WTC11 (cell line): ENCODE results near the gene HACE1. TPM values are rescaled to one million over a fixed set of nuclear protein-coding genes. Genes with fewer than 3 reads are reported as not detected.

Experiments
- ATAC-seq: fragments of 200-7000 bp; cut with Tn5 transposase; 2 replicates; pipeline ENCODE4 v1.10.0; 2021; ENCODE audit warnings: mild to moderate bottlenecking, moderate library complexity
- CTCF ChIA-PET: fragments of 300-600 bp; sonication (Branson Sonifier 250); formaldehyde crosslinking; loops from one replicate; lab custom pipeline; 2021; ENCODE audit warnings: antibody characterized with exemption; lab: Charles Lee
- POLR2A ChIA-PET: fragments of 350-600 bp; sonication (Branson Sonifier 250); formaldehyde crosslinking; loops from one replicate; lab custom pipeline; 2021; ENCODE audit warnings: antibody characterized with exemption; lab: Charles Lee
- DNase-seq: peaks from one replicate; pipeline ENCODE4 v3.0.0; 2021; ENCODE audit warnings: low spot score
- H3K27ac Mint-ChIP-seq: 2 replicates; pipeline ENCODE4 v1.8.0; 2021; ENCODE audit warnings: mixed read lengths
- H3K27me3 Mint-ChIP-seq: 2 replicates; pipeline ENCODE4 v1.8.0; 2021; ENCODE audit warnings: low read depth, mild to moderate bottlenecking, moderate library complexity, mixed read lengths
- H3K36me3 Mint-ChIP-seq: 2 replicates; pipeline ENCODE4 v1.8.0; 2021; ENCODE audit warnings: mixed read lengths
- H3K4me1 Mint-ChIP-seq: 2 replicates; pipeline ENCODE4 v1.8.0; 2022; ENCODE audit warnings: mixed read lengths
- H3K4me3 Mint-ChIP-seq: 2 replicates; pipeline ENCODE4 v1.8.0; 2021; ENCODE audit warnings: mild to moderate bottlenecking, moderate library complexity, mixed read lengths
- H3K9me3 Mint-ChIP-seq: 2 replicates; pipeline ENCODE4 v1.8.0; 2021; ENCODE audit warnings: mixed read lengths
- CBFB ChIP-seq: sonication (generic); formaldehyde crosslinking; IDR thresholded peaks from 2 replicates; pipeline ENCODE4 v1.8.1; 2022; ENCODE audit warnings: mild to moderate bottlenecking, low read depth, missing genetic modification reagents
- CREB1 ChIP-seq: sonication (generic); formaldehyde crosslinking; IDR thresholded peaks from 2 replicates; pipeline ENCODE4 v1.8.0; 2023; ENCODE audit warnings: mild to moderate bottlenecking, missing genetic modification reagents
- CREM ChIP-seq: sonication (generic); formaldehyde crosslinking; IDR thresholded peaks from 2 replicates; pipeline ENCODE4 v1.8.1; 2022; ENCODE audit warnings: mild to moderate bottlenecking, missing genetic modification reagents, moderate library complexity
- E2F4 ChIP-seq: sonication (generic); formaldehyde crosslinking; IDR thresholded peaks from 2 replicates; pipeline ENCODE4 v1.8.1; 2022; ENCODE audit warnings: low read depth, mild to moderate bottlenecking, moderate library complexity, missing genetic modification reagents, borderline replicate concordance
- E2F5 ChIP-seq: sonication (generic); formaldehyde crosslinking; IDR thresholded peaks from 2 replicates; pipeline ENCODE4 v1.8.1; 2022; ENCODE audit warnings: mild to moderate bottlenecking, moderate library complexity, missing genetic modification reagents
- GTF2I ChIP-seq: fragments of 250-450 bp; sonication (Bioruptor Pico); conservative IDR thresholded peaks from 2 replicates; pipeline ENCODE4 v1.4.0; 2021; ENCODE audit warnings: mild to moderate bottlenecking
- IRF2 ChIP-seq: sonication (generic); formaldehyde crosslinking; IDR thresholded peaks from 2 replicates; pipeline ENCODE4 v1.8.0; 2022; ENCODE audit warnings: low read depth, missing genetic modification reagents, borderline replicate concordance
- MAX ChIP-seq: sonication (generic); formaldehyde crosslinking; IDR thresholded peaks from 2 replicates; pipeline ENCODE4 v1.8.0; 2022; ENCODE audit warnings: mild to moderate bottlenecking, missing genetic modification reagents
- MLX ChIP-seq: sonication (generic); formaldehyde crosslinking; IDR thresholded peaks from 2 replicates; pipeline ENCODE4 v1.8.1; 2023; ENCODE audit warnings: mild to moderate bottlenecking, missing genetic modification reagents, moderate library complexity
- MYBL2 ChIP-seq: sonication (generic); formaldehyde crosslinking; IDR thresholded peaks from 2 replicates; pipeline ENCODE4 v1.8.1; 2023; ENCODE audit warnings: mild to moderate bottlenecking, moderate library complexity, missing genetic modification reagents
- NFATC4 ChIP-seq: fragments of 250-450 bp; sonication (Bioruptor Pico); IDR thresholded peaks from 2 replicates; pipeline ENCODE4 v1.9.0; 2021; ENCODE audit warnings: mild to moderate bottlenecking
- SMAD4 ChIP-seq: sonication (generic); formaldehyde crosslinking; IDR thresholded peaks from 2 replicates; pipeline ENCODE4 v1.8.0; 2022; ENCODE audit warnings: mild to moderate bottlenecking, missing genetic modification reagents
- SOX15 ChIP-seq: fragments of 250-450 bp; sonication (Bioruptor Pico); IDR thresholded peaks from 2 replicates; pipeline ENCODE4 v1.9.0; 2021; ENCODE audit warnings: mild to moderate bottlenecking
- SP1 ChIP-seq: sonication (generic); formaldehyde crosslinking; conservative IDR thresholded peaks from 2 replicates; pipeline ENCODE4 v1.8.1; 2022; ENCODE audit warnings: missing genetic modification reagents
- ZBTB21 ChIP-seq: sonication (generic); formaldehyde crosslinking; IDR thresholded peaks from 2 replicates; pipeline ENCODE4 v1.8.1; 2023; ENCODE audit warnings: mild to moderate bottlenecking, missing genetic modification reagents, borderline replicate concordance
- ZNF138 ChIP-seq: sonication (generic); formaldehyde crosslinking; conservative IDR thresholded peaks from 2 replicates; pipeline ENCODE4 v1.8.1; 2022; ENCODE audit warnings: mild to moderate bottlenecking, moderate library complexity, missing genetic modification reagents
- ZNF317 ChIP-seq: sonication (generic); formaldehyde crosslinking; IDR thresholded peaks from 2 replicates; pipeline ENCODE4 v1.8.1; 2023; ENCODE audit warnings: low read depth, mild to moderate bottlenecking, moderate library complexity, missing genetic modification reagents, borderline replicate concordance
- ZNF396 ChIP-seq: fragments of 250-450 bp; sonication (Bioruptor Pico); IDR thresholded peaks from 2 replicates; pipeline ENCODE4 v1.8.0; 2021; ENCODE audit warnings: mild to moderate bottlenecking, moderate library complexity, borderline replicate concordance
- total RNA-seq: library from RNA; stranded (reverse); gene quantifications from 3 replicates; pipeline ENCODE4 v1.2.3, GENCODE V29; 2021
- TF ChIP-seq, protein P1 (sequence below): sonication (generic); formaldehyde crosslinking; IDR thresholded peaks from 2 replicates; pipeline ENCODE4 v1.8.1; 2022; ENCODE audit warnings: low read depth, missing genetic modification reagents, borderline replicate concordance
- TF ChIP-seq, protein P2 (sequence below): sonication (generic); formaldehyde crosslinking; IDR thresholded peaks from 2 replicates; pipeline ENCODE4 v1.8.1; 2022; ENCODE audit warnings: mild to moderate bottlenecking, missing genetic modification reagents, moderate library complexity, borderline replicate concordance
- TF ChIP-seq, protein P3 (sequence below): fragments of 250-450 bp; sonication (Bioruptor Pico); IDR thresholded peaks from 2 replicates; pipeline ENCODE4 v2.1.2; 2022; ENCODE audit warnings: mild to moderate bottlenecking, moderate library complexity

Gene HACE1
- total RNA-seq, 1 experiment from 2014 or later = 18.1 TPM

DNA sequence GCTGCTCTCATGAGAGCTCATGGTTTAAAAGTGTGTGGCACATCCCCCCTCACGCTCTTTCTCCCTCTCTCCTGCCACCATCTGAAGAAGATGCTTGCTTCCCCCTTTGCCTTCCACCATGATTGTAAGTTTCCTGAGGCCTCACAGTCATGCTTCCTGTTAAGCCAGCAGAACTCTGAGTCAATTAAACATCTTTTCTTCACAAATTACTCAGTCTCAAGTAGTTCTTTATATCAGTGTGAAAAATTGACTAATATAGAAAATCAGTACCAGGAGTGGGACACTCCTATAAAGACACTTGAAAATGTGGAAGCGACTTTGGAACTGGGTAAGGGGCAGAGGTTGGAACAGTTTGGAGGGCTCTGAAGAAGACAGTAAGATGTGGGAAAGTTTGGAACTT lies 45.0 kb downstream of the HACE1 start:
- Mint-ChIP-seq H3K27ac (no peak overlapping the region), H3K9me3 (peaks cover 6% of the 10 kb centered on the region; the same call in 1 of the 2 replicates), H3K27me3 (no peaks in the 10 kb centered on the region), H3K36me3 (peaks cover 10% of the 10 kb centered on the region), H3K4me1 (peaks cover 26% of the 10 kb centered on the region), H3K4me3 (no peak overlapping the region)
- TF ChIP-seq ZNF396 = no peak
- no peak for TF ChIP-seq SMAD4 (CRISPR knock-in tag)
- TF ChIP-seq MAX (CRISPR knock-in tag) = no peak
- no peak for TF ChIP-seq ZNF138
- TF ChIP-seq MLX (CRISPR knock-in tag) = no peak
- CTCF ChIA-PET = no interaction called here
- POLR2A ChIA-PET = no interaction called here
- DNase-seq (no peak), ATAC-seq (no peak)

DNA sequence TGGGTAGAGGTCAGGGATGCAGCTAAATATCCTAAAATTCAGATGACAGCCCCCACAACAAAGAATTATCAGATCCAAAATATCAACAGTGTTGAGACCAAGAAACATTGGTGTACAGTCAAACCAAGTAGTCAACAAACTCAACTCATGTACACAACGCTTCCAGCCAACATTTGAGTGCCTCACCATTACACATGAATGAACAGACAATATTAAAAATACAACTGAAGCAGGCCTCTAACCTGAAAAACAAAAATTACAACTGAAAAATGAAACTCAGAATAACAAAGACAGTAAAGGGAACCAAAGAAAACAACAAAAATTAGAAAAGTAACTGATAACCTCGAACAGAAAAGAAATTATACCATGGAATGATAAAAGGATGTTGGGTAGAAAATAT lies 46.2 kb downstream of the HACE1 start:
- POLR2A ChIA-PET = no interaction called here
- H3K27ac Mint-ChIP-seq = no peak overlapping the region
- H3K36me3 Mint-ChIP-seq = peaks cover 10% of the 10 kb centered on the region
- DNase-seq (no peak), ATAC-seq (no peak)
- no peaks in the 10 kb centered on the region for H3K27me3 Mint-ChIP-seq
- CTCF ChIA-PET = interaction anchor here (2.4 kb wide), 1 partner anchor 264 kb away, joined by 6 read pairs; no protein-coding TSS in a partner anchor
- H3K9me3 Mint-ChIP-seq = peaks cover 6% of the 10 kb centered on the region; the same call in 1 of the 2 replicates
- peaks cover 32% of the 10 kb centered on the region for H3K4me1 Mint-ChIP-seq
- H3K4me3 Mint-ChIP-seq = no peak overlapping the region
- TF ChIP-seq, protein P1, sequence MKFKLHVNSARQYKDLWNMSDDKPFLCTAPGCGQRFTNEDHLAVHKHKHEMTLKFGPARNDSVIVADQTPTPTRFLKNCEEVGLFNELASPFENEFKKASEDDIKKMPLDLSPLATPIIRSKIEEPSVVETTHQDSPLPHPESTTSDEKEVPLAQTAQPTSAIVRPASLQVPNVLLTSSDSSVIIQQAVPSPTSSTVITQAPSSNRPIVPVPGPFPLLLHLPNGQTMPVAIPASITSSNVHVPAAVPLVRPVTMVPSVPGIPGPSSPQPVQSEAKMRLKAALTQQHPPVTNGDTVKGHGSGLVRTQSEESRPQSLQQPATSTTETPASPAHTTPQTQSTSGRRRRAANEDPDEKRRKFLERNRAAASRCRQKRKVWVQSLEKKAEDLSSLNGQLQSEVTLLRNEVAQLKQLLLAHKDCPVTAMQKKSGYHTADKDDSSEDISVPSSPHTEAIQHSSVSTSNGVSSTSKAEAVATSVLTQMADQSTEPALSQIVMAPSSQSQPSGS (CRISPR knock-in tag) = no peak
- no peak for TF ChIP-seq ZNF317 (CRISPR knock-in tag)
- no peak for TF ChIP-seq GTF2I
- TF ChIP-seq E2F5 (CRISPR knock-in tag) = no peak
- TF ChIP-seq ZBTB21 (CRISPR knock-in tag) = no peak
- TF ChIP-seq CBFB (CRISPR knock-in tag) = no peak
- no peak for TF ChIP-seq SP1
- no peak for TF ChIP-seq CREB1
- TF ChIP-seq, protein P2, sequence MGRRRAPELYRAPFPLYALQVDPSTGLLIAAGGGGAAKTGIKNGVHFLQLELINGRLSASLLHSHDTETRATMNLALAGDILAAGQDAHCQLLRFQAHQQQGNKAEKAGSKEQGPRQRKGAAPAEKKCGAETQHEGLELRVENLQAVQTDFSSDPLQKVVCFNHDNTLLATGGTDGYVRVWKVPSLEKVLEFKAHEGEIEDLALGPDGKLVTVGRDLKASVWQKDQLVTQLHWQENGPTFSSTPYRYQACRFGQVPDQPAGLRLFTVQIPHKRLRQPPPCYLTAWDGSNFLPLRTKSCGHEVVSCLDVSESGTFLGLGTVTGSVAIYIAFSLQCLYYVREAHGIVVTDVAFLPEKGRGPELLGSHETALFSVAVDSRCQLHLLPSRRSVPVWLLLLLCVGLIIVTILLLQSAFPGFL = no peak
- TF ChIP-seq ZNF138 = no peak
- TF ChIP-seq, protein P3, sequence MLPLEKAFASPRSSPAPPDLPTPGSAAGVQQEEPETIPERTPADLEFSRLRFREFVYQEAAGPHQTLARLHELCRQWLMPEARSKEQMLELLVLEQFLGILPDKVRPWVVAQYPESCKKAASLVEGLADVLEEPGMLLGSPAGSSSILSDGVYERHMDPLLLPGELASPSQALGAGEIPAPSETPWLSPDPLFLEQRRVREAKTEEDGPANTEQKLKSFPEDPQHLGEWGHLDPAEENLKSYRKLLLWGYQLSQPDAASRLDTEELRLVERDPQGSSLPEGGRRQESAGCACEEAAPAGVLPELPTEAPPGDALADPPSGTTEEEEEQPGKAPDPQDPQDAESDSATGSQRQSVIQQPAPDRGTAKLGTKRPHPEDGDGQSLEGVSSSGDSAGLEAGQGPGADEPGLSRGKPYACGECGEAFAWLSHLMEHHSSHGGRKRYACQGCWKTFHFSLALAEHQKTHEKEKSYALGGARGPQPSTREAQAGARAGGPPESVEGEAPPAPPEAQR (CRISPR knock-in tag) = no peak
- TF ChIP-seq NFATC4 (CRISPR knock-in tag) = no peak
- TF ChIP-seq SOX15 (CRISPR knock-in tag) = no peak
- no peak for TF ChIP-seq IRF2 (CRISPR knock-in tag)
- TF ChIP-seq CREM = no peak
- TF ChIP-seq MYBL2 (CRISPR knock-in tag) = no peak
- TF ChIP-seq E2F4 (CRISPR knock-in tag) = no peak
- TF ChIP-seq MAX (CRISPR knock-in tag) = no peak
